Osteoblast (primary cell): Measurements from ENCODE around the gene TPI1. TPM values are rescaled to one million over a fixed set of nuclear protein-coding genes. Genes with fewer than 3 reads are reported as not detected.
A peak's percentile ranks its signal among the peaks of the same experiment; 100 is the strongest.

Experiments
- DNase-seq: peaks from one replicate; pipeline ENCODE4 v3.0.0; 2011; ENCODE audit warnings: low spot score, mixed read lengths; ENCODE audit not compliant: insufficient read length; ENCODE audit errors: missing footprints
- H2AFZ ChIP-seq: 2 replicates; pipeline ENCODE4 v1.6.0; 2011; ENCODE audit warnings: mild to moderate bottlenecking, low read length
- H3K27ac ChIP-seq: 2 replicates; pipeline ENCODE4 v1.5.1; 2011; ENCODE audit warnings: mild to moderate bottlenecking, low read depth, low read length, moderate library complexity
- H3K27me3 ChIP-seq: 2 replicates; pipeline ENCODE4 v1.6.0; 2012; ENCODE audit warnings: mild to moderate bottlenecking, control low read depth, inconsistent platforms, low read length, moderate library complexity; ENCODE audit not compliant: insufficient read depth
- H3K36me3 ChIP-seq: 2 replicates; pipeline ENCODE4 v1.5.1; 2011; ENCODE audit warnings: mild to moderate bottlenecking, low read length, control low read depth, moderate library complexity; ENCODE audit not compliant: insufficient read depth
- H3K4me1 ChIP-seq: 2 replicates; pipeline ENCODE4 v1.5.1; 2011; ENCODE audit warnings: mild to moderate bottlenecking, low read length, control low read depth, moderate library complexity; ENCODE audit not compliant: insufficient read depth
- H3K4me2 ChIP-seq: 2 replicates; pipeline ENCODE4 v1.6.0; 2011; ENCODE audit warnings: mild to moderate bottlenecking, low read length; ENCODE audit not compliant: insufficient read depth
- H3K4me3 ChIP-seq: fragments of 200-600 bp; sonication (generic); 3 replicates; pipeline ENCODE4 v1.5.1; 2012; ENCODE audit warnings: mild to moderate bottlenecking, low read length, inconsistent platforms; ENCODE audit not compliant: insufficient read depth
- H3K79me2 ChIP-seq: 2 replicates; pipeline ENCODE4 v1.6.0; 2012; ENCODE audit warnings: mild to moderate bottlenecking, low read length, control low read depth, inconsistent platforms; ENCODE audit not compliant: insufficient read depth
- H3K9me3 ChIP-seq: 2 replicates; pipeline ENCODE4 v1.5.1; 2011; ENCODE audit warnings: low read depth, low read length, control low read depth
- H4K20me1 ChIP-seq: 2 replicates; pipeline ENCODE4 v1.6.0; 2012; ENCODE audit warnings: mild to moderate bottlenecking, low read length, control low read depth; ENCODE audit not compliant: insufficient read depth
- total RNA-seq: library from RNA; depleted of rRNA; stranded (reverse); fragments of >200 nt; gene quantifications from 2 replicates; pipeline ENCODE4 v1.2.3, GENCODE V29; 2012
- TF ChIP-seq, protein P1 (sequence below): IDR thresholded peaks from 2 replicates; pipeline ENCODE4 v1.5.1; 2011; ENCODE audit warnings: mild to moderate bottlenecking, low read depth, low read length, moderate library complexity; ENCODE audit errors: extremely low read depth

Gene TPI1
- total RNA-seq, 1 donor = 553 TPM

DNA sequence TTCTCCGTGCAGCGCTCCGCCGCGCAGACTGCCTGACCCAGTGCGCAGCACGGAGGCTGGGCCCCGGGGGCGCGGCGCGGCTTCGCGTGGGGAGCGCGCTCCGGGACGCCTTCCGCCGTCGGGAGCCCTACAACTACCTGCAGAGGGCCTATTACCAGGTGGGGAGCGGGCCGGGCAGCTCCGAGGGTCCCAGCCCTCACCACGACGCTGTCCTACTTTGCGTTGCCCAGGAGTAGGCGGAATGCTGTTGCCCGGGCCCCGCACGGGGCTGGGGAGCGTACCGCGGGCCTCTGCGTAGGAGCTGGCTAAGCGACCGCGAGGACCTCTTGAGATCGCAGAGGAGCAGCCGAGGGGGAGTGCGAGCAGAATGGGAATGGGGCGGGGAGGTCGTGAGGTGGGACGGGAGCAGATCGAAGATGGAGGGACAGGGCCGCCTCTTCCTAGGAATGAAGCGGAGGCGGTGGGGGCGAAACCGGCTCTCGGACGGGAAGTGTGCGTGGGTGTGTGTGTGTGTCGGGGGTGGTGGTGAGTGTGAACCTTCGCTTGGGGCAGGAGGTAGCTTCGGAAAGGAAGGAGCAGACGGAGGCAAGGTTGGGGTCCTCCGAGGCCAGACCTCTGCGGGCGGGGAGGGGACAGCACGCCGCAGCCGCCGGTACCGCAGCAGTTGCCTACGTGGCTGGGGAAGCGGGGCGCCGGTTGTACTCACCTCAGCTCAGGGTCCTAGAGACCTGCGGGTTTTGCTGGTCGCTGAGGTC lies 38.4 kb upstream of the TPI1 start:
- peak overlapping the region; percentile 86 for H2AFZ ChIP-seq
- DNase-seq = peak; percentile 97
- H3K4me3 ChIP-seq = peak overlapping the region; percentile 99
- H3K4me1 ChIP-seq = peaks cover 21% of the 10 kb centered on the region
- no peaks in the 10 kb centered on the region for H3K9me3 ChIP-seq
- TF ChIP-seq, protein P1, sequence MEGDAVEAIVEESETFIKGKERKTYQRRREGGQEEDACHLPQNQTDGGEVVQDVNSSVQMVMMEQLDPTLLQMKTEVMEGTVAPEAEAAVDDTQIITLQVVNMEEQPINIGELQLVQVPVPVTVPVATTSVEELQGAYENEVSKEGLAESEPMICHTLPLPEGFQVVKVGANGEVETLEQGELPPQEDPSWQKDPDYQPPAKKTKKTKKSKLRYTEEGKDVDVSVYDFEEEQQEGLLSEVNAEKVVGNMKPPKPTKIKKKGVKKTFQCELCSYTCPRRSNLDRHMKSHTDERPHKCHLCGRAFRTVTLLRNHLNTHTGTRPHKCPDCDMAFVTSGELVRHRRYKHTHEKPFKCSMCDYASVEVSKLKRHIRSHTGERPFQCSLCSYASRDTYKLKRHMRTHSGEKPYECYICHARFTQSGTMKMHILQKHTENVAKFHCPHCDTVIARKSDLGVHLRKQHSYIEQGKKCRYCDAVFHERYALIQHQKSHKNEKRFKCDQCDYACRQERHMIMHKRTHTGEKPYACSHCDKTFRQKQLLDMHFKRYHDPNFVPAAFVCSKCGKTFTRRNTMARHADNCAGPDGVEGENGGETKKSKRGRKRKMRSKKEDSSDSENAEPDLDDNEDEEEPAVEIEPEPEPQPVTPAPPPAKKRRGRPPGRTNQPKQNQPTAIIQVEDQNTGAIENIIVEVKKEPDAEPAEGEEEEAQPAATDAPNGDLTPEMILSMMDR = no peak
- peak overlapping the region; percentile 91 for H3K4me2 ChIP-seq
- peaks cover 28% of the 10 kb centered on the region for H3K36me3 ChIP-seq
- peaks cover 45% of the 10 kb centered on the region for H3K79me2 ChIP-seq
- no peaks in the 10 kb centered on the region for H3K27me3 ChIP-seq
- peaks cover 7% of the 10 kb centered on the region for H4K20me1 ChIP-seq
- H3K27ac ChIP-seq = peak overlapping the region; percentile 91

DNA sequence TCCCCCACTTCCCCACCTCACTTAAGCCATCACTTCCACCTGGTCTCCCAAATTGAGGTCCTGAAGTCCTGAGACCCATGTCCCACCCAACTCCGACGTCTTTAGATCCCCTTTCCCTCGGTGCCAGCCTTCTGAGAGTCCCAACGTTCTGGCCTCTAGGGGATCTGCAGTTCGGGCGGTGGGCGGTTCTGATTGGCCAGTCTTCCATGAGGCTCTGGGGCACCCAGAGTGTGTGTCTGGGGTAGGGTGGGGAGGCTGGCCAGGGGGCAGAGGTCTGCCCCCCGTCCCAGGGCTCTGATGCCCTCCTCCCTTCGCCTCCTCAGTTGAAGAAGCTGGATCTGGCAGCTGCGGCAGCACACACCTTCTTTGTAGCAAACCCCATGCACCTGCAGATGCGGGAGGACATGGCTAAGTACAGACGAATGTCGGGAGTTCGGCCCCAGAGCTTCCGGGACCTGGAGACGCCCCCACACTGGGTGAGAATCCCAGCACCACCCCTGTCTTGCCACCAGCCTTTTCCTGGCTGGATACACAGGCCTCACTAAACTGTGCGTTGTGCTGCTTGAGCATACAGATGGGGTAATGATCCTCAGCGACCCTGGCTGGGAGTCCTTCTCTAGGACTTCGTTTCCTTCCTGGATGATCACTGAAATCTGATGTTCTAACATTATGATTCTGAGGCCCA lies 37.7 kb upstream of the TPI1 start:
- peak; percentile 97 for DNase-seq
- H3K4me1 ChIP-seq = peaks cover 21% of the 10 kb centered on the region
- peaks cover 36% of the 10 kb centered on the region for H3K36me3 ChIP-seq
- H3K27me3 ChIP-seq = no peaks in the 10 kb centered on the region
- peaks cover 45% of the 10 kb centered on the region for H3K79me2 ChIP-seq
- H3K9me3 ChIP-seq = no peaks in the 10 kb centered on the region
- peaks cover 10% of the 10 kb centered on the region for H4K20me1 ChIP-seq
- H3K27ac ChIP-seq = peak overlapping the region; percentile 91
- peak overlapping the region; percentile 99 for H3K4me3 ChIP-seq
- TF ChIP-seq, protein P1 = no peak
- H2AFZ ChIP-seq = peak overlapping the region; percentile 86
- peak overlapping the region; percentile 91 for H3K4me2 ChIP-seq

DNA sequence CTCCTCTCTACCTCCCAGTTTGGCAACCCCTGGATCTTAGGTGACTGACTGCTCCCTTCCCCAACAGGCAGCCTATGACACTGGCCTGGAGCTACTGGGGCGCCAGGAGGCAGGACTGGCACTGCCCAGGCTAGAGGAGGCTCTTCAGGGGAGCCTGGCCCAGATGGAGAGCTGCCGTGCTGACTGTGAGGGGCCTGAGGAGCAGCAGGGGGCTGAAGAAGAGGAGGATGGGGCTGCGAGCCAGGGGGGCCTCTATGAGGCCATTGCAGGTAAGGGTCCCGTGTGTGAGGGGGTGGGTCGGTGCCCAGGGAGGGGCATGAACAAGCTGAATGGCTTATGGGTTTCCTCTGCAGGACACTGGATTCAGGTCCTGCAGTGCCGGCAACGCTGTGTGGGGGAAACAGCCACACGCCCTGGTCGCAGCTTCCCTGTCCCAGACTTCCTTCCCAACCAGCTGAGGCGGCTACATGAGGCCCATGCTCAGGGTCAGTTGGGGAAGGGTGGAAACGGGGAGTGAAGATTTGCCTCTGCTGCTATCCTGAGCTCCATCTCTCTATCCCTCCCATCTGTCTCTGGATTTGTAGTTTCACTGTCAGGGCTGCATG lies 36.9 kb upstream of the TPI1 start:
- no peak overlapping the region for H3K27ac ChIP-seq
- peaks cover 10% of the 10 kb centered on the region for H4K20me1 ChIP-seq
- peak overlapping the region; percentile 91 for H3K4me2 ChIP-seq
- no peaks in the 10 kb centered on the region for H3K27me3 ChIP-seq
- no peak overlapping the region for H2AFZ ChIP-seq
- DNase-seq = peak; percentile 88
- TF ChIP-seq, protein P1 = no peak
- no peak overlapping the region for H3K4me3 ChIP-seq
- H3K36me3 ChIP-seq = peaks cover 43% of the 10 kb centered on the region
- H3K4me1 ChIP-seq = peaks cover 17% of the 10 kb centered on the region
- no peaks in the 10 kb centered on the region for H3K9me3 ChIP-seq
- peaks cover 45% of the 10 kb centered on the region for H3K79me2 ChIP-seq

DNA sequence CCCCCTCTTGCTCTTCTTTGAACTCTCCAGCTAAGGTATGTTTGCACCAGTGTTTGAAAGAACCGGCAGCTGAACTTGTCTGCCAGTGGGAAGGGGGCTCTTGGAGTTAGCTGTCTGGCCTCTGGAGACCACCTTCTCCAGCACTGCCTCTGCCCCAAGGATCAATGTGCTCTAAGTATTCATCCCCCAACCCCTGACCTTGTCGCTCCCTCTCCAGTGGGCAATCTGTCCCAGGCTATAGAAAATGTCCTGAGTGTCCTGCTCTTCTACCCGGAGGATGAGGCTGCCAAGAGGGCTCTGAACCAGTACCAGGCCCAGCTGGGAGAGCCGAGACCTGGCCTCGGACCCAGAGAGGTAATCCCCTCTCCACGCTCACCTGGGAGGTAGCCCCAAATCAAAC lies 36.3 kb upstream of the TPI1 start:
- TF ChIP-seq, protein P1 = no peak

More for the DNA sequence above, 36.3 kb upstream of the TPI1 start:
- DNase-seq = peak; percentile 91
- Histone ChIP-seq H3K27ac (no peak overlapping the region), H3K9me3 (no peaks in the 10 kb centered on the region), H3K4me1 (peaks cover 16% of the 10 kb centered on the region), H3K4me2 (no peak overlapping the region), H3K27me3 (no peaks in the 10 kb centered on the region), H3K36me3 (peaks cover 48% of the 10 kb centered on the region), H3K79me2 (peaks cover 45% of the 10 kb centered on the region), H2AFZ (no peak overlapping the region), H3K4me3 (no peak overlapping the region), H4K20me1 (peaks cover 10% of the 10 kb centered on the region)
